Gastrocnemius medialis (tissue), 4 donors: Measurements from ENCODE around the gene EYA4. TPM values are rescaled to one million over a fixed set of nuclear protein-coding genes. Genes with fewer than 3 reads are reported as not detected.

Source experiments
- ATAC-seq, 2 donors: fragments of 150-250 bp; one replicate each; pipeline ENCODE4 v1.9.1; 2016
- DNase-seq, 2 donors: peaks; one replicate each; pipeline ENCODE4 v3.0.0-alpha.2; 2019
- H3K27ac ChIP-seq, 4 donors: fragments of 200-600 bp; sonication (generic); 1 replicate in 1 of 4; 2 replicates in 3 of 4; pipeline ENCODE4 v1.5.1; 2016 to 2018; ENCODE audit warnings: mild to moderate bottlenecking in 2 of 4, moderate library complexity in 1 of 4
- H3K27me3 ChIP-seq, 3 donors: fragments of 200-600 bp; sonication (generic) in 2 of 3; 1 replicate in 1 of 3; 2 replicates in 2 of 3; pipeline versions ENCODE4 v1.5.1 to v1.6.0; 2016 to 2019; ENCODE audit warnings: mild to moderate bottlenecking in 1 of 3, moderate library complexity in 1 of 3
- H3K36me3 ChIP-seq, 2 donors: fragments of 200-600 bp; sonication (generic) in 1 of 2; one replicate each; pipeline ENCODE4 v1.5.1; 2017 to 2018
- H3K4me1 ChIP-seq, 2 donors: fragments of 200-600 bp; sonication (generic) in 1 of 2; one replicate each; pipeline ENCODE4 v1.5.1; 2016 to 2017; ENCODE audit warnings: mild to moderate bottlenecking in 2 of 2
- H3K4me3 ChIP-seq, 4 donors: fragments of 200-600 bp; sonication (generic) in 3 of 4; 1 replicate in 1 of 4; 2 replicates in 3 of 4; pipeline ENCODE4 v1.5.1; 2016 to 2019; ENCODE audit warnings: mild to moderate bottlenecking in 2 of 4
- H3K9me3 ChIP-seq, 3 donors: fragments of 200-600 bp; sonication (generic) in 2 of 3; 1 replicate in 1 of 3; 2 replicates in 2 of 3; pipeline ENCODE4 v1.5.1; 2016 to 2019
- POLR2A ChIP-seq, 2 donors: fragments of 450-650 bp; IDR thresholded peaks; one replicate each; pipeline ENCODE4 v1.6.1; 2017; ENCODE audit warnings: antibody characterized with exemption in 2 of 2, mild to moderate bottlenecking in 2 of 2, moderate library complexity in 2 of 2
- in situ Hi-C, 4 donors: fragments of 200-750 bp; cut with MboI; loops; one replicate each; pipeline versions ENCODE4 v1.15.0 to v1.8.0; 2017; ENCODE audit warnings: low sequenced_read_pairs in 4 of 4
- intact Hi-C: fragments of 100-400 bp; cut with DNase I; formaldehyde crosslinking; loops from one replicate; pipeline ENCODE4 v1.15.1; 2023; ENCODE audit warnings: low total_unique reads
- total RNA-seq, 4 donors: library from RNA; depleted of rRNA; stranded (reverse); fragments of >200 nt; gene quantifications; one replicate each; pipeline versions ENCODE4 v1.1.0 to v1.2.3, GENCODE V29; 2016
- TF ChIP-seq, protein P1 (sequence below), 5 experiments: fragments of 450-650 bp in 3 of 5; fragments of 200-600 bp in 2 of 5; sonication (generic) in 2 of 5; IDR thresholded peaks in 4 of 5; conservative IDR thresholded peaks in 1 of 5; 1 replicate in 4 of 5; 2 replicates in 1 of 5; pipeline ENCODE4 v1.5.1; 2016 to 2019; ENCODE audit warnings: antibody characterized with exemption in 5 of 5, mild to moderate bottlenecking in 3 of 5, moderate library complexity in 3 of 5

The EYA4 gene
- total RNA-seq, 4 donors from 2014 or later, result 33.7 to 110 (median 62.1) TPM

DNA sequence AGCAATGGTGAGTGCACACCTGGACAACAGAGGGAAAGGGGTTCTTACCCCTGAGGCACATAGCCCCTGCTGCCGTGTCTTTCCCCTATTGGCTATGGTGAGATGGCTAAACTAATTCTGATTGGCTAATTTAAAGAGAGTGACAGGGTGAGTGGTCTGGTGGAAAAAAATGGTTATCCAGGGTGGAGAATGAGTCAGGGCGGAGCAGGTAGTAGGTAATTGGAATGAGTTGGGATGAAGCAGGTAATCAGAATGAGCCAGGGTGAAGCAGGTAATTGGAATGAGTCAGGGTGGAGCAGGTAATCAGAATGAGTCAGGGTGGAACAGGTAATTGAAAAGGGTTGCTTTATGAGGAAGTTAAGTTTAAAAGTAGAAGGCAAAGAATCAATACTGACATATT is 200.3 kb downstream of the EYA4 start:
- no peak overlapping the region for H3K27ac ChIP-seq
- H3K4me3 ChIP-seq, result no peak overlapping the region
- peaks cover 9 to 20% of the 10 kb centered on the region in 2 donors for H3K4me1 ChIP-seq
- H3K9me3 ChIP-seq, result no peaks in the 10 kb centered on the region
- H3K36me3 ChIP-seq, result no peaks in the 10 kb centered on the region
- H3K27me3 ChIP-seq, result no peaks in the 10 kb centered on the region
- no peak for TF ChIP-seq POLR2A (IDR thresholded peaks at IDR 0.05)
- TF ChIP-seq, protein P1, sequence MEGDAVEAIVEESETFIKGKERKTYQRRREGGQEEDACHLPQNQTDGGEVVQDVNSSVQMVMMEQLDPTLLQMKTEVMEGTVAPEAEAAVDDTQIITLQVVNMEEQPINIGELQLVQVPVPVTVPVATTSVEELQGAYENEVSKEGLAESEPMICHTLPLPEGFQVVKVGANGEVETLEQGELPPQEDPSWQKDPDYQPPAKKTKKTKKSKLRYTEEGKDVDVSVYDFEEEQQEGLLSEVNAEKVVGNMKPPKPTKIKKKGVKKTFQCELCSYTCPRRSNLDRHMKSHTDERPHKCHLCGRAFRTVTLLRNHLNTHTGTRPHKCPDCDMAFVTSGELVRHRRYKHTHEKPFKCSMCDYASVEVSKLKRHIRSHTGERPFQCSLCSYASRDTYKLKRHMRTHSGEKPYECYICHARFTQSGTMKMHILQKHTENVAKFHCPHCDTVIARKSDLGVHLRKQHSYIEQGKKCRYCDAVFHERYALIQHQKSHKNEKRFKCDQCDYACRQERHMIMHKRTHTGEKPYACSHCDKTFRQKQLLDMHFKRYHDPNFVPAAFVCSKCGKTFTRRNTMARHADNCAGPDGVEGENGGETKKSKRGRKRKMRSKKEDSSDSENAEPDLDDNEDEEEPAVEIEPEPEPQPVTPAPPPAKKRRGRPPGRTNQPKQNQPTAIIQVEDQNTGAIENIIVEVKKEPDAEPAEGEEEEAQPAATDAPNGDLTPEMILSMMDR (IDR thresholded peaks at IDR 0.05 in 4 of 5, conservative IDR thresholded peaks at IDR 0.05 in 1 of 5), result no peak
- DNase-seq (no peak), ATAC-seq (no peak)
- in situ Hi-C loops (no loop called here), intact Hi-C loops (no loop called here)

GRCh38 chr6:133446789-133447188 is 205.6 kb downstream of the EYA4 start:
- Histone ChIP-seq H3K9me3 (no peaks in the 10 kb centered on the region), H3K27ac (no peak overlapping the region), H3K27me3 (no peaks in the 10 kb centered on the region), H3K4me1 (no peaks in the 10 kb centered on the region), H3K36me3 (no peaks in the 10 kb centered on the region), H3K4me3 (no peak overlapping the region)
- in situ Hi-C loops (no loop called here), intact Hi-C loops (no loop called here)
- no peak for ATAC-seq
- TF ChIP-seq POLR2A (IDR thresholded peaks at IDR 0.05), result no peak
- TF ChIP-seq, protein P1 (IDR thresholded peaks at IDR 0.05 in 4 of 5, conservative IDR thresholded peaks at IDR 0.05 in 1 of 5), result no peak
- no peak for DNase-seq

DNA sequence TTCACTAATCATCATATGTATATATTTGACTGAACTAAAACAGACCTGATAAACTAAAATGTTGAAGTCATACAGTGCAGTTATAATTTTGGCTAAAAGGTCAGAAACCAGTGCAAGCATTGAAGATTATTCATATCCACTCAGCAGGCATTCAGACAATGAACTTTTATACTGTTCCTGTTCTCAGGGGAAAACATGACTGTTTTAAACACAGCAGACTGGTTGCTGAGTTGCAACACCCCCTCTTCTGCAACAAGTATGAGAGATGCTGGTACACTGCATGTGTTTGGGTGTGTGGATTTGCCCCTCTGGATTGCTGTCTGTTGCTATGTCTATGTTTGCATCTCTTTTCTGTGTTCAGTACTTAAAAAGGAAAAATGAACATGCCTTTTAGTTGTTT is 206.8 kb downstream of the EYA4 start:
- no peak overlapping the region for H3K4me3 ChIP-seq
- intact Hi-C loops, result no loop called here
- H3K9me3 ChIP-seq, result no peaks in the 10 kb centered on the region
- H3K4me1 ChIP-seq, result no peaks in the 10 kb centered on the region
- H3K27me3 ChIP-seq, result no peaks in the 10 kb centered on the region
- DNase-seq (no peak), ATAC-seq (no peak)
- H3K36me3 ChIP-seq, result no peaks in the 10 kb centered on the region
- TF ChIP-seq, protein P1 (IDR thresholded peaks at IDR 0.05 in 4 of 5, conservative IDR thresholded peaks at IDR 0.05 in 1 of 5), result no peak
- TF ChIP-seq POLR2A (IDR thresholded peaks at IDR 0.05), result no peak
- H3K27ac ChIP-seq, result no peak overlapping the region
- in situ Hi-C loops, result no loop called here

GRCh38 chr6:133456439-133456838 is 215.3 kb downstream of the EYA4 start:
- in situ Hi-C loops, result no loop called here
- TF ChIP-seq, protein P1 (IDR thresholded peaks at IDR 0.05 in 4 of 5, conservative IDR thresholded peaks at IDR 0.05 in 1 of 5), result no peak
- no peak for TF ChIP-seq POLR2A (IDR thresholded peaks at IDR 0.05)
- no peaks in the 10 kb centered on the region for H3K9me3 ChIP-seq
- DNase-seq (no peak), ATAC-seq (no peak)
- peaks cover 0 to 4% of the 10 kb centered on the region in 2 donors for H3K36me3 ChIP-seq
- no peak overlapping the region for H3K27ac ChIP-seq
- peaks cover 0 to 5% of the 10 kb centered on the region in 2 donors for H3K4me1 ChIP-seq
- intact Hi-C loops, result no loop called here
- H3K27me3 ChIP-seq, result no peaks in the 10 kb centered on the region
- H3K4me3 ChIP-seq, result no peak overlapping the region

- DNase-seq, result no peak
- Histone ChIP-seq H3K4me3 (no peak overlapping the region), H3K27me3 (no peaks in the 10 kb centered on the region), H3K9me3 (no peaks in the 10 kb centered on the region), H3K27ac (no peak overlapping the region), H3K36me3 (peaks cover 0 to 4% of the 10 kb centered on the region in 2 donors), H3K4me1 (peaks cover 0 to 5% of the 10 kb centered on the region in 2 donors)
- intact Hi-C loops, result no loop called here
- in situ Hi-C loops, result no loop called here
- no peak for TF ChIP-seq POLR2A (IDR thresholded peaks at IDR 0.05)
- TF ChIP-seq, protein P1 (IDR thresholded peaks at IDR 0.05 in 4 of 5, conservative IDR thresholded peaks at IDR 0.05 in 1 of 5), result no peak
- ATAC-seq, result no peak
These were observed 215.8 kb downstream of the EYA4 start for GRCh38 chr6:133456944-133457343.
